WTC11 (cell line): Measurements from ENCODE around the gene PAK6. TPM values are rescaled to one million over a fixed set of nuclear protein-coding genes. Genes with fewer than 3 reads are reported as not detected.

Experiments used
- ATAC-seq: fragments of 200-7000 bp; cut with Tn5 transposase; 2 replicates; pipeline ENCODE4 v1.10.0; 2021; ENCODE audit warnings: mild to moderate bottlenecking, moderate library complexity
- CTCF ChIA-PET: fragments of 300-600 bp; sonication (Branson Sonifier 250); formaldehyde crosslinking; loops from one replicate; lab custom pipeline; 2021; ENCODE audit warnings: antibody characterized with exemption; lab: Charles Lee
- POLR2A ChIA-PET: fragments of 350-600 bp; sonication (Branson Sonifier 250); formaldehyde crosslinking; loops from one replicate; lab custom pipeline; 2021; ENCODE audit warnings: antibody characterized with exemption; lab: Charles Lee
- DNase-seq: peaks from one replicate; pipeline ENCODE4 v3.0.0; 2021; ENCODE audit warnings: low spot score
- H3K27ac Mint-ChIP-seq: 2 replicates; pipeline ENCODE4 v1.8.0; 2021; ENCODE audit warnings: mixed read lengths
- H3K27me3 Mint-ChIP-seq: 2 replicates; pipeline ENCODE4 v1.8.0; 2021; ENCODE audit warnings: low read depth, mild to moderate bottlenecking, moderate library complexity, mixed read lengths
- H3K36me3 Mint-ChIP-seq: 2 replicates; pipeline ENCODE4 v1.8.0; 2021; ENCODE audit warnings: mixed read lengths
- H3K4me1 Mint-ChIP-seq: 2 replicates; pipeline ENCODE4 v1.8.0; 2022; ENCODE audit warnings: mixed read lengths
- H3K4me3 Mint-ChIP-seq: 2 replicates; pipeline ENCODE4 v1.8.0; 2021; ENCODE audit warnings: mild to moderate bottlenecking, moderate library complexity, mixed read lengths
- H3K9me3 Mint-ChIP-seq: 2 replicates; pipeline ENCODE4 v1.8.0; 2021; ENCODE audit warnings: mixed read lengths
- GRHL2 ChIP-seq: fragments of 250-450 bp; sonication (Bioruptor Pico); IDR thresholded peaks from 2 replicates; pipeline ENCODE4 v1.8.0; 2022; ENCODE audit warnings: mild to moderate bottlenecking, moderate library complexity; ENCODE audit not compliant: insufficient replicate concordance, severe bottlenecking
- JUN ChIP-seq: sonication (generic); formaldehyde crosslinking; IDR thresholded peaks from 2 replicates; pipeline ENCODE4 v1.8.0; 2023; ENCODE audit warnings: mild to moderate bottlenecking, missing genetic modification reagents
- MYBL2 ChIP-seq: sonication (generic); formaldehyde crosslinking; IDR thresholded peaks from 2 replicates; pipeline ENCODE4 v1.8.1; 2023; ENCODE audit warnings: mild to moderate bottlenecking, moderate library complexity, missing genetic modification reagents
- NFE2L1 ChIP-seq: sonication (generic); formaldehyde crosslinking; IDR thresholded peaks from 2 replicates; pipeline ENCODE4 v1.8.1; 2023; ENCODE audit warnings: missing genetic modification reagents
- NFYB ChIP-seq: sonication (generic); formaldehyde crosslinking; conservative IDR thresholded peaks from 2 replicates; pipeline ENCODE4 v1.8.0; 2022; ENCODE audit warnings: low read depth, missing genetic modification reagents
- RELA ChIP-seq: sonication (generic); formaldehyde crosslinking; IDR thresholded peaks from 2 replicates; pipeline ENCODE4 v1.8.1; 2022; ENCODE audit warnings: missing genetic modification reagents, mild to moderate bottlenecking, borderline replicate concordance
- RORB ChIP-seq: fragments of 250-450 bp; sonication (Bioruptor Pico); IDR thresholded peaks from 2 replicates; pipeline ENCODE4 v1.9.0; 2021; ENCODE audit warnings: mild to moderate bottlenecking
- SMAD4 ChIP-seq: sonication (generic); formaldehyde crosslinking; IDR thresholded peaks from 2 replicates; pipeline ENCODE4 v1.8.0; 2022; ENCODE audit warnings: mild to moderate bottlenecking, missing genetic modification reagents
- total RNA-seq: library from RNA; stranded (reverse); gene quantifications from 3 replicates; pipeline ENCODE4 v1.2.3, GENCODE V29; 2021
- TF ChIP-seq, protein P1 (sequence below): sonication (generic); formaldehyde crosslinking; IDR thresholded peaks from 2 replicates; pipeline ENCODE4 v1.8.0; 2022; ENCODE audit warnings: mild to moderate bottlenecking, missing genetic modification reagents
- TF ChIP-seq, protein P2 (sequence below): sonication (generic); formaldehyde crosslinking; IDR thresholded peaks from 2 replicates; pipeline ENCODE4 v1.8.0; 2022; ENCODE audit warnings: mild to moderate bottlenecking, missing genetic modification reagents
- TF ChIP-seq, protein P3 (sequence below): sonication (generic); formaldehyde crosslinking; IDR thresholded peaks from 2 replicates; pipeline ENCODE4 v1.8.1; 2023; ENCODE audit warnings: mild to moderate bottlenecking, missing genetic modification reagents, moderate library complexity
- TF ChIP-seq, protein P4 (sequence below): sonication (generic); formaldehyde crosslinking; IDR thresholded peaks from 2 replicates; pipeline ENCODE4 v1.8.1; 2023; ENCODE audit warnings: mild to moderate bottlenecking, missing genetic modification reagents, moderate library complexity
- TF ChIP-seq, protein P5 (sequence below): fragments of 200-600 bp; IDR thresholded peaks from 2 replicates; pipeline ENCODE4 v1.8.0; 2022; ENCODE audit warnings: antibody characterized with exemption
- TF ChIP-seq, protein P6 (sequence below): sonication (generic); formaldehyde crosslinking; IDR thresholded peaks from 2 replicates; pipeline ENCODE4 v1.8.0; 2022; ENCODE audit warnings: mild to moderate bottlenecking, missing genetic modification reagents

Gene PAK6
- total RNA-seq, 1 experiment from 2014 or later = 11.7 TPM

DNA sequence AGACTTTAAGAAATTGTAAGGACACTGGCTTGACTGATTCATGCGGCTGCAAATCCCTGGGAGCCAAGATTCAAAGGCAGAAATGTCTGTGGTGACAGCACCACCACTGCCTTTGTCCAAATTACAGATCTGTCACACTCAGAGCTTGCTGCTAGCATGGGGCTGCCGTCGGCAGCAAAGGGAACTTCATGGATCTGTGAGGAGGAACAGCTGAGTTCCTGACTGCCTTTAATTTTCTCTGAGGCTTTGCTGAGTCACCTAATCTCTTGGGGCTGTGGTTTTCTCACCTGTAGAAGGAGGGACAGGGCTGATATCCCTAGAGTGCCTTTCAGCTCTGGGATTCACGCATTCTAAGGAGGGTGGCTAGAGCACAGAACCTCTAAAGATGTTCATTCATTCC is 4.1 kb upstream of the PAK6 start:
- peaks cover 3% of the 10 kb centered on the region for H3K36me3 Mint-ChIP-seq
- POLR2A ChIA-PET = no interaction called here

DNA sequence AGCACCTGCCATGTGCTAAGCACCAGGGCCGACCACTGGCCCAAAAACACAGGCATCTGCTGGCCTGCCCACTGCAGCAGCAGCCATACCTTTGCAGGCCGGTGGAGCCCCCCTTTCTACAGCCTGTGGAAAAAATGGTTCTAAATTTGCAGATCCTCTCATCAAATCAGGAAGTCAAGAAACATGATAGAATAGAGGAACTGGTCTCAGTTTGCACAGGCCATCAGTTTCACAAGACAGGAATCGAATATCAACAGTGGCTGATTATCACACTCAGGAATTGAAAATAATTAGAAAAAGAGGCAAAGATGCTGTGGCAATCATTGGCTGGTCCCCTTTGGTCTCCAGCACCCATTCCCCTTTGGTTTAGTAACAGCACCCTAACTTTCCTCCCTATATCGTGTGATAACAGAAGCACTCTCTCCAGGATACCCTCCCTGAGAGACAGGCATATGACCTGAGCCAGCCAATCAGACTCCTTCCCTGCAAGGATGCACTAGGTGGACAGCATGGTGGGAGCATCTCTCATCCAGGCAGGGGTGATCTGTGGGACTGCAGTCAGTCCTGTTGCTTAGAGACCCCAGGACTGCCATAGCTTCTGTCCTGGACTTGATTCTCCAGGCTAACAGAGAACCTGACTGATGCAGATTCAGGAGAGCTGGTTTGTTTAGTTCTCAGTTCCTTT is 3.5 kb upstream of the PAK6 start:
- no peak for DNase-seq
- H3K9me3 Mint-ChIP-seq = no peaks in the 10 kb centered on the region
- POLR2A ChIA-PET = no interaction called here
- no peaks in the 10 kb centered on the region; the same call in 1 of the 2 replicates for H3K36me3 Mint-ChIP-seq
- H3K27me3 Mint-ChIP-seq = no peaks in the 10 kb centered on the region
- no peak for ATAC-seq
- H3K27ac Mint-ChIP-seq = no peak overlapping the region
- H3K4me1 Mint-ChIP-seq = peaks cover 12% of the 10 kb centered on the region
- no peak for TF ChIP-seq MYBL2
- TF ChIP-seq, protein P1, sequence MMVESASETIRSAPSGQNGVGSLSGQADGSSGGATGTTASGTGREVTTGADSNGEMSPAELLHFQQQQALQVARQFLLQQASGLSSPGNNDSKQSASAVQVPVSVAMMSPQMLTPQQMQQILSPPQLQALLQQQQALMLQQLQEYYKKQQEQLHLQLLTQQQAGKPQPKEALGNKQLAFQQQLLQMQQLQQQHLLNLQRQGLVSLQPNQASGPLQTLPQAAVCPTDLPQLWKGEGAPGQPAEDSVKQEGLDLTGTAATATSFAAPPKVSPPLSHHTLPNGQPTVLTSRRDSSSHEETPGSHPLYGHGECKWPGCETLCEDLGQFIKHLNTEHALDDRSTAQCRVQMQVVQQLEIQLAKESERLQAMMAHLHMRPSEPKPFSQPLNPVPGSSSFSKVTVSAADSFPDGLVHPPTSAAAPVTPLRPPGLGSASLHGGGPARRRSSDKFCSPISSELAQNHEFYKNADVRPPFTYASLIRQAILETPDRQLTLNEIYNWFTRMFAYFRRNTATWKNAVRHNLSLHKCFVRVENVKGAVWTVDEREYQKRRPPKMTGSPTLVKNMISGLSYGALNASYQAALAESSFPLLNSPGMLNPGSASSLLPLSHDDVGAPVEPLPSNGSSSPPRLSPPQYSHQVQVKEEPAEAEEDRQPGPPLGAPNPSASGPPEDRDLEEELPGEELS (CRISPR knock-in tag) = no peak
- TF ChIP-seq, protein P2, sequence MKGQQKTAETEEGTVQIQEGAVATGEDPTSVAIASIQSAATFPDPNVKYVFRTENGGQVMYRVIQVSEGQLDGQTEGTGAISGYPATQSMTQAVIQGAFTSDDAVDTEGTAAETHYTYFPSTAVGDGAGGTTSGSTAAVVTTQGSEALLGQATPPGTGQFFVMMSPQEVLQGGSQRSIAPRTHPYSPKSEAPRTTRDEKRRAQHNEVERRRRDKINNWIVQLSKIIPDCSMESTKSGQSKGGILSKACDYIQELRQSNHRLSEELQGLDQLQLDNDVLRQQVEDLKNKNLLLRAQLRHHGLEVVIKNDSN = peak; percentile 61
- peak; percentile 57; the same call in 1 of the 2 replicates for TF ChIP-seq NFYB (CRISPR knock-in tag)
- TF ChIP-seq JUN (CRISPR knock-in tag) = no peak
- TF ChIP-seq, protein P3, sequence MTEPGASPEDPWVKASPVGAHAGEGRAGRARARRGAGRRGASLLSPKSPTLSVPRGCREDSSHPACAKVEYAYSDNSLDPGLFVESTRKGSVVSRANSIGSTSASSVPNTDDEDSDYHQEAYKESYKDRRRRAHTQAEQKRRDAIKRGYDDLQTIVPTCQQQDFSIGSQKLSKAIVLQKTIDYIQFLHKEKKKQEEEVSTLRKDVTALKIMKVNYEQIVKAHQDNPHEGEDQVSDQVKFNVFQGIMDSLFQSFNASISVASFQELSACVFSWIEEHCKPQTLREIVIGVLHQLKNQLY (CRISPR knock-in tag) = no peak
- TF ChIP-seq, protein P4, sequence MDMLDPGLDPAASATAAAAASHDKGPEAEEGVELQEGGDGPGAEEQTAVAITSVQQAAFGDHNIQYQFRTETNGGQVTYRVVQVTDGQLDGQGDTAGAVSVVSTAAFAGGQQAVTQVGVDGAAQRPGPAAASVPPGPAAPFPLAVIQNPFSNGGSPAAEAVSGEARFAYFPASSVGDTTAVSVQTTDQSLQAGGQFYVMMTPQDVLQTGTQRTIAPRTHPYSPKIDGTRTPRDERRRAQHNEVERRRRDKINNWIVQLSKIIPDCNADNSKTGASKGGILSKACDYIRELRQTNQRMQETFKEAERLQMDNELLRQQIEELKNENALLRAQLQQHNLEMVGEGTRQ = peak; percentile 76
- no peak for TF ChIP-seq GRHL2 (CRISPR knock-in tag)
- TF ChIP-seq RORB (CRISPR knock-in tag) = no peak
- no peak overlapping the region for H3K4me3 Mint-ChIP-seq
- CTCF ChIA-PET = interaction anchor here (1.8 to 21.7 kb wide), 3 partner anchors 38 to 190 kb away, joined by 6 to 273 read pairs (median 8); no protein-coding TSS in a partner anchor

More for the DNA sequence above, 4.1 kb upstream of the PAK6 start:
- H3K4me1 Mint-ChIP-seq = peaks cover 12% of the 10 kb centered on the region
- H3K27ac Mint-ChIP-seq = peak overlapping the region; percentile 60
- no peaks in the 10 kb centered on the region for H3K27me3 Mint-ChIP-seq
- CTCF ChIA-PET = interaction anchor here (1.8 to 21.7 kb wide), 3 partner anchors 39 to 189 kb away, joined by 6 to 273 read pairs (median 8); no protein-coding TSS in a partner anchor
- DNase-seq (no peak), ATAC-seq (no peak)
- H3K9me3 Mint-ChIP-seq = no peaks in the 10 kb centered on the region
- TF ChIP-seq, protein P5, sequence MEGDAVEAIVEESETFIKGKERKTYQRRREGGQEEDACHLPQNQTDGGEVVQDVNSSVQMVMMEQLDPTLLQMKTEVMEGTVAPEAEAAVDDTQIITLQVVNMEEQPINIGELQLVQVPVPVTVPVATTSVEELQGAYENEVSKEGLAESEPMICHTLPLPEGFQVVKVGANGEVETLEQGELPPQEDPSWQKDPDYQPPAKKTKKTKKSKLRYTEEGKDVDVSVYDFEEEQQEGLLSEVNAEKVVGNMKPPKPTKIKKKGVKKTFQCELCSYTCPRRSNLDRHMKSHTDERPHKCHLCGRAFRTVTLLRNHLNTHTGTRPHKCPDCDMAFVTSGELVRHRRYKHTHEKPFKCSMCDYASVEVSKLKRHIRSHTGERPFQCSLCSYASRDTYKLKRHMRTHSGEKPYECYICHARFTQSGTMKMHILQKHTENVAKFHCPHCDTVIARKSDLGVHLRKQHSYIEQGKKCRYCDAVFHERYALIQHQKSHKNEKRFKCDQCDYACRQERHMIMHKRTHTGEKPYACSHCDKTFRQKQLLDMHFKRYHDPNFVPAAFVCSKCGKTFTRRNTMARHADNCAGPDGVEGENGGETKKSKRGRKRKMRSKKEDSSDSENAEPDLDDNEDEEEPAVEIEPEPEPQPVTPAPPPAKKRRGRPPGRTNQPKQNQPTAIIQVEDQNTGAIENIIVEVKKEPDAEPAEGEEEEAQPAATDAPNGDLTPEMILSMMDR = no peak
- no peak for TF ChIP-seq SMAD4 (CRISPR knock-in tag)
- no peak for TF ChIP-seq RELA (CRISPR knock-in tag)
- H3K4me3 Mint-ChIP-seq = no peak overlapping the region

DNA sequence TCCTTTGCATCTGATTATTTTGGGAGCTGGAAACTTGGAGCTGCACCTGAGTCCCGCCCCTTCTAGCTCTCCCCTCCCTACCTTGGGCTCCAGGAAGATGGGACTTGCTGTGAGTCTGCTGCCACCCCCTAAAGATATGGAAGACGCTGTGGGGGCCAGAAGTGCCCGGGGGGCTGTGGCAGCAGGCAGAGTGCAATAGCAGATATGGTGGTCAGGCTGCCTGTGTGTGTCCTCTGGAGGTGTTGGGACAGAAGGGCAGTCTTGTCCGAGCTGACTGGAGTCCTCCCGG is 485 bp downstream of the PAK6 start:
- no peak for ATAC-seq
- POLR2A ChIA-PET = interaction anchor here (1.2 to 1.8 kb wide), 3 partner anchors 19 to 187 kb away, joined by 3 to 9 read pairs (median 3); no protein-coding TSS in a partner anchor
- peaks cover 12% of the 10 kb centered on the region for H3K4me1 Mint-ChIP-seq

More for the DNA sequence above, 485 bp downstream of the PAK6 start:
- no peaks in the 10 kb centered on the region for H3K9me3 Mint-ChIP-seq
- no peak for DNase-seq
- H3K4me3 Mint-ChIP-seq = peak overlapping the region; percentile 60
- no peak overlapping the region for H3K27ac Mint-ChIP-seq
- H3K36me3 Mint-ChIP-seq = no peaks in the 10 kb centered on the region
- H3K27me3 Mint-ChIP-seq = no peaks in the 10 kb centered on the region
- CTCF ChIA-PET = interaction anchor here (0.7 to 7.6 kb wide), 18 partner anchors 8 to 194 kb away, joined by 3 to 153 read pairs (median 8); partner anchors contain the start of genes BUB1B and PLCB2
- TF ChIP-seq, protein P6, sequence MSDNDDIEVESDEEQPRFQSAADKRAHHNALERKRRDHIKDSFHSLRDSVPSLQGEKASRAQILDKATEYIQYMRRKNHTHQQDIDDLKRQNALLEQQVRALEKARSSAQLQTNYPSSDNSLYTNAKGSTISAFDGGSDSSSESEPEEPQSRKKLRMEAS = no peak
- TF ChIP-seq NFE2L1 (CRISPR knock-in tag) = 0 out of 2 replicates have a peak, but pooled peaks have one; percentile 7
